Astrocyte (in vitro differentiated cells and primary cell): ENCODE results near the gene TUT4.

Experiments
- EZH2 ChIP-seq: IDR thresholded peaks from 2 replicates; pipeline ENCODE4 v1.6.1; 2012; ENCODE audit warnings: mild to moderate bottlenecking, low read length, inconsistent platforms; ENCODE audit not compliant: insufficient read depth
- TF ChIP-seq, protein P1 (sequence below): IDR thresholded peaks from 2 replicates; pipeline ENCODE4 v1.5.1; 2011; ENCODE audit warnings: low read depth, mild to moderate bottlenecking, inconsistent platforms, low read length, moderate library complexity; ENCODE audit not compliant: insufficient read depth

- TF ChIP-seq EZH2 = no peak
- TF ChIP-seq, protein P1, sequence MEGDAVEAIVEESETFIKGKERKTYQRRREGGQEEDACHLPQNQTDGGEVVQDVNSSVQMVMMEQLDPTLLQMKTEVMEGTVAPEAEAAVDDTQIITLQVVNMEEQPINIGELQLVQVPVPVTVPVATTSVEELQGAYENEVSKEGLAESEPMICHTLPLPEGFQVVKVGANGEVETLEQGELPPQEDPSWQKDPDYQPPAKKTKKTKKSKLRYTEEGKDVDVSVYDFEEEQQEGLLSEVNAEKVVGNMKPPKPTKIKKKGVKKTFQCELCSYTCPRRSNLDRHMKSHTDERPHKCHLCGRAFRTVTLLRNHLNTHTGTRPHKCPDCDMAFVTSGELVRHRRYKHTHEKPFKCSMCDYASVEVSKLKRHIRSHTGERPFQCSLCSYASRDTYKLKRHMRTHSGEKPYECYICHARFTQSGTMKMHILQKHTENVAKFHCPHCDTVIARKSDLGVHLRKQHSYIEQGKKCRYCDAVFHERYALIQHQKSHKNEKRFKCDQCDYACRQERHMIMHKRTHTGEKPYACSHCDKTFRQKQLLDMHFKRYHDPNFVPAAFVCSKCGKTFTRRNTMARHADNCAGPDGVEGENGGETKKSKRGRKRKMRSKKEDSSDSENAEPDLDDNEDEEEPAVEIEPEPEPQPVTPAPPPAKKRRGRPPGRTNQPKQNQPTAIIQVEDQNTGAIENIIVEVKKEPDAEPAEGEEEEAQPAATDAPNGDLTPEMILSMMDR = no peak
Measured at GRCh38 chr1:52399629-52400028, 153.3 kb downstream of the TUT4 start.
